ENCODE results near the gene CERT1.

CERT1 gene

GRCh38 chr5:75365740-75366139, 145.7 kb downstream of the CERT1 start:
- no peak overlapping the region for H3K4me3 ChIP-seq (ENCODE audit: low read depth, low read length)
- no peak for TF ChIP-seq CTCF (IDR thresholded peaks at IDR 0.05; ENCODE audit: borderline replicate concordance, insufficient read depth, low read depth, low read length)

DNA sequence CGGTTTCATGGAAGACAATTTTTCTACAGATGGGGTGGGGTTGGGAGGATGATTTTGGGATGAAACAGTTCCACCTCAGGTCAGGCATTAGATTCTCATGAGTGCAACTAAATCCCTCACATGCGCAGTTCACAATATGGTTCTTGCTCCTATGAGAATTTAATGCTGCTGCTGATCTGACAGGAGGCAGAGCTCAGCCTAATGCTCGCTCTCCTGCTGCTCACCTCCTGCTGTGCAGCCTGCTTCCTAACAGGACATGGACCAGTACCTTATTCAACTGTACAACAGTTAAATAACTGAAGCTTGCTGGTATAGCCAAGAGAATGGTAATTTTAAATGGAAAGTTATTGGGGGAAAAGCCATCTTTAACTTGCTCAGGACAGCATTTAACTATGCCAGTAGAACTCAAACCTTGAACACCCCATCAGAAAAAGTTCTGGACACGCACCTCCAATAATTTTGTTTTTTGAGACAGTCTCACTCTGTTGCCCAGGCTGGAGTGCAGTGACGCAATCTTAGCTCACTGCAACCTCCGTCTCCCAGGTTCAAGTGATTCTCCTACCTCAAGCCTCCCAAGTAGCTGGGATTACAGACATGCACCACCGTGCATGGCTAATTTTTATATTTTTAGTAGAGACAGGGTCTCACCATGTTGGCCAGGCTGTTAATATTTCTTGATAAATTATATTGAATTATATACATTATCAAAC, 146.7 kb downstream of the CERT1 start:
- no peak overlapping the region for H3K4me3 ChIP-seq (ENCODE audit: low read depth, low read length)
- TF ChIP-seq CTCF (IDR thresholded peaks at IDR 0.05; ENCODE audit: borderline replicate concordance, insufficient read depth, low read depth, low read length): no peak

- no peak overlapping the region for H3K4me3 ChIP-seq (ENCODE audit: low read depth, low read length)
- no peak for TF ChIP-seq CTCF (IDR thresholded peaks at IDR 0.05; ENCODE audit: borderline replicate concordance, insufficient read depth, low read depth, low read length)
Measured at GRCh38 chr5:75363726-75364495, 147.5 kb downstream of the CERT1 start.

DNA sequence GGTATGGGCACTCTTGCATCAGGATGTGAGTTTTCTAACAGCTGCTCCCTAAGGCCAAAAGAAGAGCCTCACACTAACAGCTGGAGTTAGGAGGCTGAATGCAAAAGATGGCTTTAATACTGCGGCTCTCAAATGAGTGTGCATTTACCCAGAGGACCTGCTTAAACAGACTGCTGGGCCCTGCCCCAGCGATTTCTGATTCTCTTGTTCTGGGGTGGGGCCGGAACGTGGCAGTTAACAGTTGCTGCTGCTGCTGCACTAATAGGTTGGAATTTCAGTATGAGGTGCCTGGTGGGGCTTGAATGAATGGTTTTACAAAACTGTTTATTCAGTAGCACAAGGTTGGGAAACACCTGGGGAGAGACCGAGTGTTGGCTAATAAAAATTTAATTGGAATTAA, 148.3 kb downstream of the CERT1 start:
- TF ChIP-seq CTCF (IDR thresholded peaks at IDR 0.05; ENCODE audit: borderline replicate concordance, insufficient read depth, low read depth, low read length): no peak
- no peak overlapping the region for H3K4me3 ChIP-seq (ENCODE audit: low read depth, low read length)

DNA sequence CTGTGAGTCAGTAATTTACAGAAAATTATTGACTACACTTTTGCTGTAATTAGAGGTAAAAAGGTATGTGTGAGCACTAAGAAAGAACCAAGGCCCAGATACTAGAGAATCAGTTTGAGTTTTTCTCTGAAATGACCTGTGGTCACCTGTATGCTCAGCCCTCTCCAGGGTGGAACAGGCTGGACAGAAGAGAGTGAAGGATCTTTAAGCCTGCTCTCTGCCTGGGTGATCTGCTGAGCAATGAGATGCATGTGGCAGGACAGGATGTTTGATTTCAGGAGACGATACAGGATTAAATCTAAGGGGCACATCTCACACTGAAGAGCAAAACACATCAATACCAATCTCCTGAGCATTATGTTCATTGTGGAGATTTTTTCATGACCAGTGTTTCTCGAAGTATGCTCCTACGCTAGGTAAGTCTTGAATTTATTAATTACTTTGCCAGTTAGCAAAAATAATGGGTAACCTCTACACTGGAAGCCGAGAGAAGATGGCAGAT, 148.9 kb downstream of the CERT1 start:
- H3K4me3 ChIP-seq (ENCODE audit: low read depth, low read length): no peak overlapping the region
- no peak for TF ChIP-seq CTCF (IDR thresholded peaks at IDR 0.05; ENCODE audit: borderline replicate concordance, insufficient read depth, low read depth, low read length)

- H3K4me3 ChIP-seq (ENCODE audit: low read depth, low read length): no peak overlapping the region
- TF ChIP-seq CTCF (IDR thresholded peaks at IDR 0.05; ENCODE audit: borderline replicate concordance, insufficient read depth, low read depth, low read length): no peak
Measured at GRCh38 chr5:75361310-75361709, 150.1 kb downstream of the CERT1 start.
